ENCODE results near the gene LBX1. TPM values are rescaled to one million over a fixed set of nuclear protein-coding genes. Genes with fewer than 3 reads are reported as not detected.

Gene LBX1, protein sequence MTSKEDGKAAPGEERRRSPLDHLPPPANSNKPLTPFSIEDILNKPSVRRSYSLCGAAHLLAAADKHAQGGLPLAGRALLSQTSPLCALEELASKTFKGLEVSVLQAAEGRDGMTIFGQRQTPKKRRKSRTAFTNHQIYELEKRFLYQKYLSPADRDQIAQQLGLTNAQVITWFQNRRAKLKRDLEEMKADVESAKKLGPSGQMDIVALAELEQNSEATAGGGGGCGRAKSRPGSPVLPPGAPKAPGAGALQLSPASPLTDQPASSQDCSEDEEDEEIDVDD
- not detected in 2 replicates for total RNA-seq

DNA sequence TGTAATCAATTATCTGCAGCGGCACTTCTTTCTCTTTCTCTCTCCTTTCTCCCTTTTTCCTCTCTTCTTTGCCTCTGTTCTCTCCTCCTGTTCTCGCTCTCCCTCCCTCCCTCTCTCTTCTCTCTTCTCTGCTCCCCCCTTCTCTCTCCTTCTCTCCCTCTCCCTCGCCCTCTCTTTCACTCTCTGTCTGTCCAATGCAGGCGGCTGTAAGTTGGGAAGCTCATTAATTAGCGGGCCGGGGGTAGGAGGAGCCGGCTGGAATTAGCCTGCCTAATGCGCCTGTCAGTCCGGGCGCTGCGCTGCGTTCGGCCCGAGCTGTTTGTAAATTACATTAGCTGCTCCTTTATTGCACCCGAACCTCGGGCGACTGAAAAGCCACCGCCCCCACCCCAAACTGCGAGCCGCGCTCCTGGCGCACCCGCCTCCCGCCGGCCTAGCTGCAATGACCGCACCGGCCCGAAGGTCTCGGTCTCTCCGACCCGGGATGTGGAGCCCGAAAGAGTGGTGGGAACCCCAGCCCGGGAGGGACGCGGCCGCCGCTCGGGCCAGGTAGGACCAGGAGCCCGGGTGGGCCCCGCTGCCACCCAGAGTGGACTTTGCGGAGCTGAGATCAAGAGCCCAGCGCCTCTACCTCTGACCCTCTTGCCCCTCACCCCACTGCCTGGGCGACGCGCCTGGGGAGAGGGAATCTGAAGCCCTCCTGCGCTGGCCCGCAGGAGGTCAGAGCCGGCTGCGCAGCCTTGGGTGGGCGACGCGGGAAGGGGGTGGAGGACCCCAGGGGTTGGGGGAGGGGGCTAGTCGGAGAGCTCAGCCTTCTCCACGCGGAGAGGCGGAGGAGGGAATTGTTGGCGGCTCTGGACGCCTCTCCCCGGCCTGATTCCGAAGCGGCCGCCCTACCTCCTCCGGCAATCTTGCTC, at the start of gene LBX1:
Gene LBX1 (minus strand): TSS at position 198 of the 917 bp plus-strand sequence. CDS start 648 bp downstream, outside the sequence.

Other genes with a start within 250 kb of the LBX1 start
- gene MRPL43, start 242.0 kb downstream of the LBX1 start, total RNA-seq = 35.7 and 52.6 TPM in 2 replicates
- 17.8 and 30.3 TPM in 2 replicates for gene TWNK, start 241.9 kb downstream of the LBX1 start, total RNA-seq
- 35.5 and 75.5 TPM in 2 replicates for gene LZTS2, start 229.7 kb downstream of the LBX1 start, total RNA-seq
- gene PDZD7, start 198.3 kb downstream of the LBX1 start, total RNA-seq = 0.34 and 1.4 TPM in 2 replicates
- gene SFXN3, start 198.2 kb downstream of the LBX1 start, total RNA-seq = 8.9 and 32.2 TPM in 2 replicates
- gene KAZALD1, start 167.5 kb downstream of the LBX1 start, total RNA-seq = 0.78 and 2.4 TPM in 2 replicates
- not detected in 2 replicates for gene TLX1, start 98.2 kb downstream of the LBX1 start, total RNA-seq
- 12.3 and 19.1 TPM in 2 replicates for gene BTRC, start 124.7 kb upstream of the LBX1 start, total RNA-seq

All from nasal cavity respiratory epithelium epithelial cell of viscerocranial mucosa (primary cell).